Stimulated activated CD8-positive, alpha-beta memory T cell treated with anti-CD3 and anti-CD28 coated beads, Interleukin-12 subunit alpha, Interleukin-12 subunit beta, amount 100 ng/mL, for 24 hours (primary cell): ENCODE measurements around the gene RCAN2.

Source experiments
- DNase-seq: peaks from one replicate; pipeline ENCODE4 v3.0.0-alpha.2; 2020; ENCODE audit errors: extremely low read depth

The RCAN2 gene

DNA sequence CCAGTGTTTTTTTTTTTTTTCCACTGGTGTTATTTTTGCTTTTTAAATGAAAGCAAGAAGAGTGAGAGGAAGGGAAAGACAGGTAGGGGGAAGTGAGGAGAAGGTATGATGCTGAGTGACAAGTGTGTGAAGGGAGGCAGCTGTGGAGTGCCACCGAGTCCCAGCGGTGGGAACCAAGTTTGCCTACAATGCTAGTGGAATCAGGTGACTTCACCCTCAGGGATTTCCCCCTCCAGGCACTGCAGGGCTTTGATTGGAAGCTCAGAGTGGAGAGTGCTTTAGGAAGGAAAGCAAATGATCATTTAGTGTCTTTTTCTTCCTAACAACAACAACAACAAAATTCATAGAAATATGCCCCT is 200.0 kb downstream of the RCAN2 start:
- DNase-seq: no peak

DNA sequence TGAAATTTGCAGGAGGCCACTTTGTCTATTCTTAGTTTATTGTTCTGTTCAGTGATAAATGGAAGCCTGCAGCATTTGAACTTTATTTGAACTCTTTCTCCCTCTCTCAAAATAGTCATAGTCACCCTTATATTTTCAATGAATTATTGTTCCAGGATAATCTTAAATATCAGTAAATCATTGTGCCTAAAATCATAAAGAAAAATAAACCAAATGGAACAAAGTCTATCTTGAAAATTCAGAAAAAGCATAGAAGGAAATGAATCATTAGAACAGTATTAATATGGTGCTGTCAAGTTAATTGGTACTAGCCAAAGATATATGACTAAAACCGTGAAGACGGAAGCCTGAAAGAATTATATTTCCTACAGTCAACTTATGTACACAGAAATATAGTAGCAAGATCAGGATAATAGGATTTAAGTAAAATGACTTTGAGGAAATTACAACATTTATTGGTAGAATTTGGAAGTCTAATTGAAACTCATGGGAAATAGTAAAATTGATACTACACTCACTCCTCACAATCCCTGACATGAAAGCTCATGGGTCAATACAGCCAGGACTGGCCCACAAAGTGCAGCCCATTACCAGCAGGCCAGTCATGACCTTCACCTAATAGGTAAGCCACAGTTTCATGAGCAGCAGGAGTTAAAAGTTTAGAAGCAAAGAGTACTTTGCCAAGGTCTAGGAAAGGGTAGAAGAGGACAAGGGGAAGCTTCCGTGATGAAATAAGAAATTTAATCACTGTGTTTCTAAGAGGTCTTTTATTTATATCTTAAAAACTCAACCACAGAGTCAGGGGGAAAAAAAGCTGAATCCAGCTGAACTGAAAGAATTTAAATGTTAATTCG is 200.6 kb downstream of the RCAN2 start:
- DNase-seq: no peak

DNA sequence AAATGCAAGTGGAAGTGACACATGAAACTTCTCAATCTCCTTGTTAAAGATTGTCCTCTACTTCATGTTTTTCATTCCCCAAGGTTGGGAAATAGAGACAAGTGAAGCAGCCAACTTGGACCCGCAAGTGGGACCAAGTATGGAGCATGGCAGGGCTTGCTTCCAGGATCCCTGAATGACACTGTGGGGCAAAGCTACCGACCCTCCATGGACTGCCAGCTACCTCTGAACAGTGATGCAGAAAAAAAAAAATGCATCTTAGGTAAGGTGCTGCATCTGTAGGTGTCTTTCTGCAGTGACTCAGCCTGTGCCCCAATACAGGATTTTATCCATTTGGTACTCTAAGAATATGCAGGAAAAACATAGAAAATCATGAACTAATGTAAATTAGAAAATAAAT is 201.4 kb downstream of the RCAN2 start:
- no peak for DNase-seq

DNA sequence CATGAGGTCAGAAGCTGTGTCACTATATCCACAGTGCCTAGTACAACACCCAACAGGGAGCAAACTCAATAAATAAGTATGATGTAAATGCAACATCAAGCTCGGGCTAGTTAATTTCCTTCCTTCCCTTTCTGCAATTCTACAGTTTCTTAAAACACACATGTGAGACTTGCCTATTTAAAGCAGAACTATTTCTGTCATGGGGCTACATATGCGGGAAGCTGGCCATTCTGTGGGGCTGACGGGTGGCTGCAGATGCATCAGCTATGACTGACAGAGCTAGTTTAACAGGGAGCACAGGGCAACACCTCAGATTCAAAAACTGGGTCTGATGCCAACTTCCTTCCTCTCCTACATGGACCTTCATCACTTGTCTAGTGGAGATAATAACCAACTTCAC is 202.4 kb downstream of the RCAN2 start:
- no peak for DNase-seq

DNA sequence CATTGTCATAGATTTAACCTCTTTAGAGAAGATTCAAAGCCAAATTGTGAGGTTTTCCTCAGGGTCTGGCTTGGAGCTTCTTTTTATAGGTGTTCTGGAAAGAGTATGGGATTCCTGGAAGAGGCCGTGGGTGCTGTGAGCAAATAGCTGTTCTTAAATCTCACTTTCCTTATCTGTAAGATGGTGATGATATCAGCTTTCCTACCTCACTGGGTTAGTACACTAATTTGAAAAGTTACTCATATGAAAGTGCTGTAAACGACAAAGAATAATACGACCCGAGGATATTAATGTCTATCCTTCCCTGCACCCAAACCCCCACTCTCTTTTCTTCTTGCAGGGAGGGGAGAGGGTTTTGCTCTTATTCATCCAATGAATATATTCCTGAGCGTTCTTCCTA is 203.6 kb downstream of the RCAN2 start:
- no peak for DNase-seq

DNA sequence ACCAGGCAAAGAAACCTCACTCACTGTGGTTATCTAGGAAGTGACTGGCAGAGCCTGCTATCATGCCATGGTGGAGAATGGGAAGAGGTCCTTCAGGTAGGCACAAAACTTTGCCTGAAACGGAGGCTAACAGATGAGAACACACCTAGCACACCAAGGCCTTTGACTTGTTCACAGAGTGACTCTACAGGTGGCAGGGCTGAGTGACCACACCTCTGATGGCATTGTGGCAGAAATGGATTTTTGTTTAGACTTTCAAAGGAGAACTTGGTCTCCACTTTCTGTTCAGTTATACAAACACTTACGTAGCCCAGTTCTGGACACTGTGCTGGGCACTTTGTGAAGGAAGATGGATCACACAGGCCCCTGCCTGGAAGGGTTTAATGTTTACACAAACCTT is 204.2 kb downstream of the RCAN2 start:
- no peak for DNase-seq

DNA sequence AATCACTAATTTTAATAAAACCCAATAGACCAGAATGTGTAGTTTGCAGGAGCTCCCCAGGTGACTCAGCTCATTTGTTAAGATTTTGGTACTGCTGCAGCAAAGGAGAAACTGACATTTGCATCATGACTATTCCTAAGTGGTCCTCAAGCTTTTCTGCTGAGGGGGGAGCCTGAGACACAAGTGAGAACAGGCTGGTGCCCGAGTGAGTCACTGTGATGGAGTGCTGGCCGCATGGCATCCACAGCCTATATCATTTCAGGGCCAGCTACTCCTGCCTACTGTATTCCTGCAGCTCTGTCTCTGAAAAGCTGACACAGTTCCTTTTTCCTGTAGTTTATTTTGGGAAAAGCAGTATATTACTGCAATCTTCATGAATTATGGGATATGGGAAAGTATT is 206.8 kb downstream of the RCAN2 start:
- no peak for DNase-seq

DNA sequence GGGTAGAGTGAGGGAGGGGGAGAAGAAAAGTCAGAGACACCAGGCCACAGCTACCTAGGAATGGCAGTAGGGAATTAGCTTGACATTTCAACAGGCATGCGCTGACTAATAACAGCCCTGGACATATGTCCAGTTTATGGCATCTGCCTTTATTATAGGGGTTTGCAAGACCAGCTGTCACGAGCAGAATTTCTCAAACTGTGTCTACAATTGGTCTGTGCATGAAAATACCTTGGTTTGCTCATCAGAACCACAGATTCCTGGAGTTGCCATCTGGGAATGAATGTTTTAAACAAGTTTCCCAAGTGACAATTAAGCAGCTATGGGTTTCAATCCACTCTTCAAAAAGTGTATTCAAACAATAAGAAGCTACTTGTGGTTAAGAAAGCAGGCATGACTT is 210.1 kb downstream of the RCAN2 start:
- no peak for DNase-seq

DNA sequence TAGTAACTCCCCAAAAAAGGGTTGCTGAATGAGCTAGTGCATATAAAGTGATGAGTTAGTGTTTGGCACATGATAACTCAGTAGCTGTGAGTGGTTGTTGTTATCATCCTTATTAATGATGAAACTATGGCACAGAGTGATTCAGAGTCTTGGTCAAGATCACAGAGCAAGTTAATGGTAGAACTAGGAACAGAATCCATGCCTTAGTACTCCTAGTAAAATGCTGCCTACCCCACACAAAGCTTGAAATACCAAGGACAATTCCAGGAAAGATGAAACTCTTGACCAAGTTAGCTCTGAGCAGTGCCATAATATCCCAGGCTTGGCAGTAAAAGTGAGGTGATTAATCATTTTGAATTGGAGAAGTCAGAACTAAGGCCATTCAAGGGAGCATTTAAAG is 211.4 kb downstream of the RCAN2 start:
- DNase-seq: no peak

DNA sequence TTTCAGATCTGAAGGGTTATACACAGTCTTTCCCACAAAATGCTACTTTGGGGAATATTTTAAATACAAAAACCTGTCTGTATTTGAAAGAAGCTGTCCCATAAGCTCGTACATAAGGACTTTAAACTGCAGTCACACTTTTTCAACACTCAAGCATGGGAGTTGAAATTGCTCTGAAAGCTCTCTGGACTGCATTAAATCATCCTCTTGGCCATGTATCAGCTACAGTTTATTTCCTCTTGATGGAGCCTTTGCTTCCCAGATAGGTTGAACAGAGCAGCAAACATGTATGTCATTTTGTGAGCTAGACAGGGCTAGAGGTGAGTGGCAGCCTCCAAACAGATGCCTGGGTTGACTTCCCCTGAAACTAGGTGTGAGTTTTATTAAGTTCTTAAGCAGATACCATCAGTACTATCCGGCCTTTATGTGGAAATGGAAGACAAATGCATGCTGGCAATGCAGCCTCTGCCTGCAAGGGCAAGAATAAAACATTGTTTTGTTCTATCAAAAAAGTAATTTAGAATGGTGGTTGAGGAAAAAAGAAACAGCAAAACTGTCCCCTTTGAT is 214.6 kb downstream of the RCAN2 start:
- DNase-seq: no peak

DNA sequence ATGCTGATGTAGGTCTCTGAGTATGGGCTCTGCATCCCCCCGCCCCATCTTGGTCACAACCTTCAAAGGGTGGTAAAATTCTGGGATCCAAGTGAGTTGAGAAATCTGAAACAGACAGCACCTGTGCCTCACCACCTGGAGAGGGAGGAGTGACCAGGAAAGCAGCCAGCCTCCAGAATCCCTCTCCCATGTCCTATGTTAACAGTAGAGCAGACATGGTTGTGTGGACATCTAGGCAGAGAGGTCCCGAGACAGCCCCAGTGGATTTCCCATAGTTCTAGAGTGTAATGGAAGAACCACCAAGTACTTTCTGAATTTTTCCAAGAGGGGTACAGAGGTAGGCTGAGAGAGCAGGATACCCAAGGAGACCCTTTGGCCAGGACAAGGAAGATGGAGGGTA is 216.7 kb downstream of the RCAN2 start:
- DNase-seq: no peak

DNA sequence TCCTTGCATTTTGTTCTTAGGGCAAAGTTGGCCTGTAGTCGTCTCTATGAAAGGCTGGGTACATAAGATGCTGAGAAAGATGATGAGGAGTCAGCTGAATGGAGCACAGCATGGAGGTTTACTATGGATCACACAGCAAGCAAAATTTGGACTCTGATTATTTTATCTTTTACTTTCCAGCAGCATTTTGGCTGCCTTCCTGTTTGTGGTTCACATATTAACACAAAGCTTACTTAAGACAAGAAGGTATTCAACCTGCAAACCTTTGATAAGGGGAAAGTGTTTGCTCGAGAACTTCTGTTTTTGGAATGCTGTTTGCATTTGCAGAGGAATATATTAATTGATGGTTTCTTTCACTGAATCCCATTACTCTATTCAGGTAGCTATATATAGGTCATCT is 217.3 kb downstream of the RCAN2 start:
- no peak for DNase-seq

DNA sequence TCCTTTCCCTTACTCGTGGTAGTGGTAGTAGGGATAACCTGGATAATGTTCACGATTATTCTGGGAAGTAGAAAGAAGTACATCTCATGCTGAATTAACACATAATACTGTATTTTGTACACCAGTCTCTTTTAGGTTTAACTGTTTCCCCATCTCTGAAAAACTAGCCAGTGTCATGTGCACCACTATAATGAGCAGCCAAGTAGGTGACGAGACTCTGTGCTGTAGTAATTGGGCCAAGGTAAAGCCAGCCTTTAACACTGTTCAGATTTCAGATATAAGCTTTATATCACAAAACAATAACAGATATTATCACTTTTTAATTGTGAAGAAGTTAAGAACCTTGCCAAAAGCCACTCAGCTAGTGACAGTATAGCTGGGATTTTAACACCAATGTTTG is 219.5 kb downstream of the RCAN2 start:
- no peak for DNase-seq

DNA sequence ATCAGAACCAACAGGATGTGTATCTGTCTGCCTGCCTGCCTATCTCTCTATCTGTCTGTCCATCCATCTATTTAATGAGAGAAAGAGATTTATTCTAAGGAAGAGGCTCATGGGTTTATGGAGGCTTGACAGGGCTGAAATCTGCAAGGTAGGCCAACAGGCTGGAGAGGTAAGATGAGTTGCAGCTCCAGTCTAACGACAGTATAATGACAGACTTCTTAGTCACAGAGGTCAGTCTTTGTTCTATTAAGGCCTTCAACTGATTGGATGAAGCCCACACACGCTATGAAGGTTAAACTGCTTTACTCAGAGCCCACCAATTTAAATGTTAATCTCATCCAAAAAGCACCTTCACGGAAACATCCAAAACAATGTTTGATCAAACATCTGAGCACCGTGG is 220.1 kb downstream of the RCAN2 start:
- no peak for DNase-seq

DNA sequence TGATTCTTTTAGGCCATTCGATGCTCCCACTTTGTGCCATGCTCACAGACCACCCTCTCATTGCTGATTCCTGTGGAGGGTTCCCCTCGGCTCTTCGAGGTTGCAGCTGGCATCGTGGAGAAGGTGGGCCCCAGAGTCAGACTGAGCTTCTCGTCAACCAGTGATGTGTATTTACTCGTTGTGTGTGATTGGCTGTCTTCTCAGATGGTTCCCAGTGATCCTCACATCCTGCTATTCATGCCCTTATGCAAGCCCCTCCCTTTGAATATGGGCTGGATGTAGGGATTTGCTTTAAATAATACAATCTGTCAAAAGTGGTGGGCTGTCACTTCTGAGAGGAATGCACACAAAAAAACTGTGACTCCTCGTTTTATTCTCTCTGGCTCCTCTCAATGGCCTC is 220.9 kb downstream of the RCAN2 start:
- DNase-seq: no peak

DNA sequence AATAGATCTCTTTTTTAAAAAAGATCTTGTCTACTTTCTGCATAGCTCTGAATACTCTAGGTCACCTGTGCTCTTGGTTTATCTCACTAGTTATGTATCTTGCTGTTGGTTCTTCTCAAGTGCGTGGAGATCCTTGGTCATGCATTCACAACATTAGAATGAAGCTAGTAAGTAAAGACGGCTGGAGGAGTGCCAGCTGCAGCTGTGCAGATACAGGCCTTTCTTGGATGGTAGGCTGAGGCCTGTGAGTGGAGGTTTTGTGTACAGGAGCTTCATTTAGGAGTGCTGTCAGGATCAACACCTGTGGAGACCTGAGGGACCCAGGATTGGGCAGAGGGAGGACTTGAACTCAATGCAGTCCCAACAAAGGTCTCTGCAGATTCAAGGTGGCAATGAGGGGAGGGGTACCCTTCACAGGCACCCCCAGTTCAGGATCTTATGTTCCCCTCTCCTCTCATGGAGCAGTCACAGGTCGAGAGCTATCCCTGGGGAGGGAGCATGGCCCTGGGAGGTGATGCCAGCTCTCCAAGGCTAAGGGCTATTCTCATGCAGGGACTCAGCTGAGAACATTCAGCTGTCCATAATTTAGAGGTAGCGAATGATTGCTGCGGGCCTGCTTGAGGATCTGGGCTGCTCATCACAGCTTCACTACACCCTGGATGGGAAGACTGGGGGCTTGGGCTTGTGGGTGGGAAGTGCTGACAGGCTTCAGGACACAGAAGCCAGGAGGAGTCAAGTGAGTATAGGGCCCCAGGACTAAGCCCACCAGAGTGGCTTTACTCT is 221.6 kb downstream of the RCAN2 start:
- DNase-seq: no peak

DNA sequence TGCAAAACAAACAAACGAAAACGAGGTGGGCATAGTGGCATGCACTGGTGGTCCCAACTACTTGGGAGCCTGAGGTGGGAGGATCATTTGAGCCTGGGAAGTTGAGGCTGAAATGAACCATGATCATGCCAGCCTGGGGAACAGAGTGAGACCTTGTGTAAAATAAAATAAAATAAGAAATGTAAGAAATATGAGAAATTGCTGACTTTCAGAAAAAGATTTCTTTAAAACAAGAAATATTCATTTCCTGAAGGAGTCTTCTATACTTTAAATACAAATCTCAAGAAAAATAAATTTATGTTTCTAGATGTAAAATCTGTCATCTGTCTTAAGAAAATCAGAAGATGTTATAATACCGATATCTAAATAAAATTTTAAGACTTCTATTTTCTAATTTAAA is 223.7 kb downstream of the RCAN2 start:
- no peak for DNase-seq

DNA sequence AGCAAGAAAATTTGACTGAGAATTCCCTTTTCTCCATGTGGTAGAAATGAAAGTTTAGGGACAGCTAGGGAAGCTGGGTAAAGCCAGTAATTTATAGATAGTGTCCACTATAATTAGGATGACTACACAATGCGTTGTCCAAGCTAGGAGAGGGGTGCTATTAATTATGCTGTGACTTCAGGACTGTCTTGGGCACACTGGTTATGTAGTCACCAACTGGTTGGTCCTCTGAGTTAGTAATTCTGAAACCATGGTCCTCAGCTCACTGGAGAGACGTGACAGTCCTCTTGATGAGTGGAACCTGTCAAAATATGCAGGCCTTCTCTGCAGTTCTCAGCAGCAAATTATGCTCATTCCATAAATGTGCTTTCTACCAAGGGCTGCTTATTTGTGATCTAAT is 225.9 kb downstream of the RCAN2 start:
- DNase-seq: no peak

DNA sequence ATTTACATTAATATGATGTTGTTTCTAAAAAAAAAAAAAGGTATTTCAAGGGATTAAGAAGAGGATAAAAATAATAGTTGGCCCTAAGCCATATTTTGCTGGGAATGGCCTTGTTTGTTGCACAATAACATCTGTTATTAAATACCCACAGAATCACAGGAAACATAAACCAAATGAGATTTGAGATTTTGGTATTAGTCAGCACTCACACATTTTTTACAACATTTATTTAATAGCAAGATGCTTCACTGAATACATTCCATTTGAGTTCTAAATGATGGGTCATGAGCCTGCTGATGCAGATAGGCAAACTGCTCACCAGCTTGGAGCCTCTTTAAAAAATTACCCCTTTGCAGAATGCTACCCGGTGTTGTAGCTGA is 227.6 kb downstream of the RCAN2 start:
- no peak for DNase-seq

DNA sequence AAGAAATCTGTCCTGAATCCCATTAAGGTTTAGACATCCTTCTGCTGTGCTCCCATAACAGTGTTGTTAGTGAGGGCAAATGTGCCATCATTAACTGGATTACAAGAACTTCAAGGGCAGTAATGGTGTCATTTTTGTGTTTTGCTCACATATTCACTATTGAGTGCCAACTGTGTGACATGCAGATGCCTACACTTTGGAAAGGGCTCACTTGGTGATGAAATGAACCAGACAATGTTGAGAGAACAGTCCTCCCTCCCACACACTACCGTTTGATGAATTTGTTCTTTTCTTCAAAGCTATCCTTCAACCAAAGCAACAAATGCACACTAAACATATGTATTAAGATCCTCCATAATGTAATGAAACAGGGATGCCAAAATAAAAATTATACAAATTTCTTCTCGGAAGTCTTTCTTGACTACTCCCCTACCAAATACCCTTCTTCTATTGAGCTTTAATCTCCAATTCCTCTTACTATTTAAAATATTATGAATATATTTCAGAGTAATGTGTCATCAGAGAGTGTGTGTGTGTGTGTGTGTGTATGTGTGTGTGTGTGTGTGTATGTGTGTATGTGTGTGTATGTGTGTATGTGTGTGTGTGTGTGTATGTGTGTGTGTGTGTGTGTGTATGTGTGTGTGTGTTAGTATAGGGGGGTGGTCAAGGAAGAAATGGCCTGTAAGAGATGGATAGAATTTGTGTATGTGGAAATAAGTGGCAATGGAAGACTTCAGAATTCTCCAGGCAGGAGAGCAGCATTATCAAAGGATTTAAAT is 228.1 kb downstream of the RCAN2 start:
- DNase-seq: no peak

DNA sequence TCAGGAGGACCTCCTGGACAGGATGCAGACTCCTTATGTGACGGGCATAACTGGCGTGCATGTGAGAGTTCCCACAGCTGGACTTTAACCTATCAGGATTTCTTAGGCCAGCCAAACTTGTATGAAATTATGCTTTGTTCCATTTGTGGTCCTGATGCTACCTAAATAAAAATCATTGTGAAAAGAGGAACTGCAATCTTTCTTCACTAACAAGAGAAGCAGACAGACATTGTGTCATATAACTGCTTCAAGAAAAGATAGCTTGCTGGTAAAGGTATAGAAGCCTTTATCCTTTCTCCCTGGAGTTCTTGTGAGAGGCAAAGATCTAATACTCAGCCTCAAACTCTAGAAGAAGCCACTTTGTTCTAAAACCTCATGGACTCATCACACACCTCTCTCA is 233.0 kb downstream of the RCAN2 start:
- no peak for DNase-seq

DNA sequence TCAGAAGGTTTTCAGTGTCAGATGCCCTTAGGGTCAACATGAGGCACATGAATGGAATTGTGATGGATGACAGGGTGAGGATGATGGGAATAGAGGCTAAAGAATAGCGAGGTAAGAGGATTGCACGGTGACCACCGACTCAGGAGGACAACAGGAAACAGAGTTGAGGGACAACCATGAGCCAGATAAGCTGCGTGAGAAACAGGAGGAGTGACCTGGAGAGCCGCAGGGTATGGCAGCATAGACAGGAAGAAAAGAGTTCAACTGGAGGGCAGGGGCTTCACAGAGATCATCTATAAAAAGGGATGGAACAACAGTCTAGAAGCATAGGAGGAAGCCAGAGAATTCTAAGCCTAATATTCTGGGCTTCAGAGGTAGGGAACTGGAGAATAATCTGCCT is 235.7 kb downstream of the RCAN2 start:
- no peak for DNase-seq
